Ovary (tissue), 3 donors: ENCODE results near the gene F3.

ENCODE experiments used
- CTCF ChIP-seq, 3 donors: fragments of 450-650 bp in 2 of 3; fragments of 200-600 bp in 1 of 3; IDR thresholded peaks; one replicate each; pipeline versions ENCODE4 v1.5.1 to v1.8.0; 2016 to 2022; ENCODE audit warnings: antibody characterized with exemption in 3 of 3, mild to moderate bottlenecking in 1 of 3
- EP300 ChIP-seq: sonication (generic); formaldehyde crosslinking; IDR thresholded peaks from one replicate; pipeline ENCODE4 v1.6.1; 2017; ENCODE audit warnings: antibody characterized with exemption
- POLR2A ChIP-seq: fragments of 450-650 bp; IDR thresholded peaks from one replicate; pipeline ENCODE4 v1.6.1; 2017; ENCODE audit warnings: antibody characterized with exemption, mild to moderate bottlenecking, moderate library complexity
- donor health status: DM: no; HTN: no; CAD: no.

DNA sequence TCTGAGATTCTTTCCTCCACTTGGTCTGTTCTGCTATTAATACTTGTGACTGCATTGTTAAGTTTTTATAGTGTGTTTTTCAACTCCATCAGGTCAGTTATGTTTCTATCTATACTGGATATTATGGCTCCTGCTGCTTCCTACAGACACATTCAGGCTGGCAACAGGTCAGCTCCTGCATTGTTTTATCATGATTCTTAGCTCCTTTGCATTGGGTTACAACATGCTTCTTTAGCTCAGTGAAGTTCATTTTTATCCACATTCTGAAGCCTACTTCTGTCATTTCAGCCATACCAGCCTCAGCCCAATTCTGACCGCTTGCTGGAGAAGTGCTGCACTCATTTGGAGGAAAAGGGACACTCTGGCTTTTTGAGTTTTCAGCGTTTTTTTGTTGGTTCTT lies 37.3 kb upstream of the F3 start:
- TF ChIP-seq CTCF (IDR thresholded peaks at IDR 0.05) (no peak), EP300 (no peak), POLR2A (no peak)
